Breast epithelium (tissue), 4 donors: ENCODE measurements around the gene RNU2-63P. TPM values are rescaled to one million over a fixed set of nuclear protein-coding genes. Genes with fewer than 3 reads are reported as not detected.

ENCODE experiments used
- DNase-seq, 2 donors: peaks; one replicate each; pipeline ENCODE4 v3.0.0-alpha.2; 2019; ENCODE audit warnings: low spot score in 2 of 2
- H3K27ac ChIP-seq, 2 donors: fragments of 200-600 bp; sonication (generic) in 1 of 2; one replicate each; pipeline ENCODE4 v1.5.1; 2016 to 2019; ENCODE audit warnings: mild to moderate bottlenecking in 1 of 2
- H3K27me3 ChIP-seq, 2 donors: fragments of 200-600 bp; sonication (generic) in 1 of 2; one replicate each; pipeline versions ENCODE4 v1.5.1 to v1.6.0; 2017 to 2019; ENCODE audit warnings: control low read depth in 1 of 2, mild to moderate bottlenecking in 1 of 2
- H3K36me3 ChIP-seq: fragments of 200-600 bp; one replicate; pipeline ENCODE4 v1.5.1; 2019
- H3K4me1 ChIP-seq, 2 donors: fragments of 200-600 bp; sonication (generic); one replicate each; pipeline ENCODE4 v1.5.1; 2016 to 2019; ENCODE audit warnings: control low read depth in 1 of 2
- H3K4me3 ChIP-seq, 3 donors: fragments of 200-600 bp; sonication (generic); 1 replicate in 2 of 3; 2 replicates in 1 of 3; pipeline ENCODE4 v1.5.1; 2016 to 2019; ENCODE audit warnings: mild to moderate bottlenecking in 3 of 3, moderate library complexity in 2 of 3
- H3K9me3 ChIP-seq, 2 donors: fragments of 200-600 bp; sonication (generic) in 1 of 2; one replicate each; pipeline ENCODE4 v1.5.1; 2016 to 2019; ENCODE audit warnings: control low read depth in 1 of 2
- CTCF ChIP-seq, 3 donors: fragments of 450-650 bp; IDR thresholded peaks; one replicate each; pipeline ENCODE4 v1.5.1; 2016 to 2017; ENCODE audit warnings: antibody characterized with exemption in 3 of 3, mild to moderate bottlenecking in 3 of 3, moderate library complexity in 3 of 3
- POLR2A ChIP-seq: fragments of 450-650 bp; IDR thresholded peaks from one replicate; pipeline ENCODE4 v1.6.1; 2016; ENCODE audit warnings: antibody characterized with exemption, mild to moderate bottlenecking, moderate library complexity
- POLR2AphosphoS5 ChIP-seq, 3 donors: sonication (generic); formaldehyde crosslinking; IDR thresholded peaks; one replicate each; pipeline ENCODE4 v1.6.1; 2017; ENCODE audit warnings: antibody characterized with exemption in 3 of 3
- intact Hi-C: fragments of 100-400 bp; cut with DNase I; formaldehyde crosslinking; loops from one replicate; pipeline ENCODE4 v1.15.1; 2023; ENCODE audit warnings: low total_unique reads
- total RNA-seq, 3 donors: library from RNA; depleted of rRNA; stranded (reverse); fragments of >200 nt; gene quantifications; one replicate each; pipeline ENCODE4 v1.1.0, GENCODE V29; 2016

The RNU2-63P gene
- total RNA-seq, 3 donors from 2014 or later: not detected

- TF ChIP-seq CTCF (IDR thresholded peaks at IDR 0.05) (no peak), POLR2A (no peak), POLR2AphosphoS5 (IDR thresholded peaks at IDR 0.05) (no peak)
- no peak overlapping the region for H3K27ac ChIP-seq
- DNase-seq: no peak
- H3K9me3 ChIP-seq: no peaks in the 10 kb centered on the region
- no peaks in the 10 kb centered on the region for H3K36me3 ChIP-seq
- H3K4me3 ChIP-seq: no peak overlapping the region
- no peaks in the 10 kb centered on the region for H3K4me1 ChIP-seq
- intact Hi-C loops: no loop called here
- no peaks in the 10 kb centered on the region for H3K27me3 ChIP-seq
Measured at GRCh38 chr2:88038263-88039105, 22.1 kb upstream of the RNU2-63P start.

DNA sequence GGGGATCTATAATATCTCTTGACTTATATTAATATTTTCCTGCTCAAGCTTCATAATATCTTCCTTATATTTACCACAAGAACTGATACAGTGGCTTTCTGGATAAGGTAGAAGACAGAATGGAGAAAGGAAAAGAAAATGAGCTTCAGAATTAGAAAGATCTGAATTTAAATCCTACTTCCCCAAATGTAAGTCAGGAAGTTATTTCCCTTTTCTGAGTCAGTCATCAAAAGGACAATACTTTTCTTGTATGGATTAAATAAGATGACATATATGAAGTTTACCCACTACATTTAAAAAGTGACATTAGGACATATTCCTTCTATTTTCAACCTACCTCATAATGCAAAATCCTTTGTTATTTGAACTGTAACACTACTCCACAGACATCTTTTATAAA lies 20.3 kb upstream of the RNU2-63P start:
- TF ChIP-seq POLR2A (no peak), POLR2AphosphoS5 (IDR thresholded peaks at IDR 0.05) (no peak), CTCF (IDR thresholded peaks at IDR 0.05) (no peak)
- DNase-seq: no peak
- intact Hi-C loops: no loop called here
- H3K4me1 ChIP-seq: no peaks in the 10 kb centered on the region
- H3K27ac ChIP-seq: no peak overlapping the region
- no peak overlapping the region for H3K4me3 ChIP-seq
- no peaks in the 10 kb centered on the region for H3K27me3 ChIP-seq
- H3K36me3 ChIP-seq: peaks cover 7% of the 10 kb centered on the region
- no peaks in the 10 kb centered on the region for H3K9me3 ChIP-seq

GRCh38 chr2:88036182-88036581 lies 19.8 kb upstream of the RNU2-63P start:
- H3K9me3 ChIP-seq: no peaks in the 10 kb centered on the region
- no peaks in the 10 kb centered on the region for H3K4me1 ChIP-seq
- DNase-seq: no peak
- no peak overlapping the region for H3K4me3 ChIP-seq
- H3K36me3 ChIP-seq: peaks cover 7% of the 10 kb centered on the region
- TF ChIP-seq POLR2A (no peak), CTCF (IDR thresholded peaks at IDR 0.05) (no peak), POLR2AphosphoS5 (IDR thresholded peaks at IDR 0.05) (no peak)
- intact Hi-C loops: no loop called here
- H3K27me3 ChIP-seq: no peaks in the 10 kb centered on the region
- H3K27ac ChIP-seq: no peak overlapping the region

GRCh38 chr2:88032070-88032702 lies 15.8 kb upstream of the RNU2-63P start:
- intact Hi-C loops: no loop called here
- Histone ChIP-seq H3K36me3 (peaks cover 7% of the 10 kb centered on the region), H3K9me3 (no peaks in the 10 kb centered on the region), H3K4me3 (no peak overlapping the region), H3K27me3 (no peaks in the 10 kb centered on the region), H3K27ac (no peak overlapping the region), H3K4me1 (no peaks in the 10 kb centered on the region)
- TF ChIP-seq POLR2AphosphoS5 (IDR thresholded peaks at IDR 0.05): no peak
- no peak for TF ChIP-seq POLR2A
- TF ChIP-seq CTCF (IDR thresholded peaks at IDR 0.05): no peak
- no peak for DNase-seq

DNA sequence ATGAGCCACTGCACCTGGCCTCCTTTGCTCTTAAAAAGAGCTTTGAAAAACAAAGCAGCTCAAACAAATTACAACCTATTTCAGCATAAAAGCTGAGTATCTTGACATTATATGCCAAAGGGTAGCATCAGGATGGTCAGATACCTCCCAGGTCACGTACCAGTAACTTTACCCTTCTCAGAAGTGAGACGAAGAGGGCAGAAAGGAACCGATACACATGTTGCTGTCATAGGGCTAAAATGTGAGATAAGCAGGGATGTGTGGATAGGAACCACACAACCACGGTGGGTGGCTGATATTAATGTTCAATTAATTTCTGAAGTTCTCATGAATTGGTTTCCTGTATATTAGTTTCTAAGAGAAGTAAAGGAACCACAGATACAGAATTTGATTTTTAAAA lies 12.6 kb upstream of the RNU2-63P start:
- Histone ChIP-seq H3K27me3 (no peaks in the 10 kb centered on the region), H3K36me3 (peaks cover 7% of the 10 kb centered on the region), H3K4me3 (no peak overlapping the region), H3K9me3 (no peaks in the 10 kb centered on the region), H3K4me1 (no peaks in the 10 kb centered on the region), H3K27ac (no peak overlapping the region)
- DNase-seq: no peak
- intact Hi-C loops: no loop called here
- no peak for TF ChIP-seq POLR2A
- no peak for TF ChIP-seq POLR2AphosphoS5 (IDR thresholded peaks at IDR 0.05)
- no peak for TF ChIP-seq CTCF (IDR thresholded peaks at IDR 0.05)
